ENCODE data around the gene BCR. TPM values are rescaled to one million over a fixed set of nuclear protein-coding genes. Genes with fewer than 3 reads are reported as not detected.

The BCR gene
- total and polyA plus RNA-seq, 2 of the 13 experiments (the other 11 are each of a cell fraction or from before 2014, with no cell fraction given) = 19.9 to 33.6 TPM

DNA sequence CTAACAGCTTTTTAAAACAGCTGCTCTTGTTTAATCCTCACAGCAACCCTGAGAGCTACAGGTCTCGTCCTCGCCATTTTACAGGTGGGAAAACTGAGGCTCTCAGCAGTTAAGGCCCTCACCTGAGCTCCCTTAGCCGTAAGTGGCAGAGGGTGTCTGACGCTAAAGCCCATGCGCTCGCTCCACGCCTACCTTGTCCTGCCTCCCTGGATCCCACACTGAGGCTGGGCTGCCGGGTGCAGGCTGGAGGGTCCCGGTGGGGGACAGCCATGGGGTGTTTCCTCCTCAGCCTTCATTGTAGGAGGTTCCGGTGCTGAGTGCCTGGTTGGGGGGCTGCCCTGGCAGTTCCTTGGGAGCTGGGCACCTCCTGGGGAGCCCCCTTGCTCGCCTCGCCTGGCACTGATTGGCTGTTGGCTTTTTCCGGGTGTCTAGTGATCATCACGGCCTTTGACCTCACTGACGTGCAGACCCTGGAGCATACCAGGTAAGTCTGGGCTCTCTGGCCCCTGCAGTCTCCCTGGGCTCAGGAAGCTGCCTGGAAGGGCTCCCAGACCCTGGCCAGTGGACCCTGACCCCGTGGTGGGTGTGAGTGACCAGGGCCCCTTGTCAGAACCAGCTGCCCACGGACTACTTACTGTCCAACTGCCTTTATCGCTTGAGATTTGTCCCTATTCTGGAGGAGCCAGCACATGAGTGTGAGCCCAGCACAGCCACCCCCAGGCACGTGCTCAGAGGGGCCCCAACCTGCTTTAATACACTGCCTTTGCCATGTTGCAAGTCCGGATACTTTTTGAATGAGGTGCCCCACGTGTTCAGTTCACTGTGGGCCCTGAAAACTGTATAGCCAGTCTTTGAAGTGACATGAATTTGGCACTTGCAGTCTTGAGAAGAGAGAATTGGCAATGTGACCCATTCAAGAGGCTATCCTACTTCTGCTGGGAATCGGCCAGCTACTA, 22.5 kb upstream of the BCR start (continued):
- no peak for TF ChIP-seq STAT5B (CRISPR knock-in tag; IDR thresholded peaks at IDR 0.05)
- TF ChIP-seq THAP9 (CRISPR knock-in tag; IDR thresholded peaks at IDR 0.05; ENCODE audit: borderline replicate concordance) = no peak
- TF ChIP-seq, protein P1, sequence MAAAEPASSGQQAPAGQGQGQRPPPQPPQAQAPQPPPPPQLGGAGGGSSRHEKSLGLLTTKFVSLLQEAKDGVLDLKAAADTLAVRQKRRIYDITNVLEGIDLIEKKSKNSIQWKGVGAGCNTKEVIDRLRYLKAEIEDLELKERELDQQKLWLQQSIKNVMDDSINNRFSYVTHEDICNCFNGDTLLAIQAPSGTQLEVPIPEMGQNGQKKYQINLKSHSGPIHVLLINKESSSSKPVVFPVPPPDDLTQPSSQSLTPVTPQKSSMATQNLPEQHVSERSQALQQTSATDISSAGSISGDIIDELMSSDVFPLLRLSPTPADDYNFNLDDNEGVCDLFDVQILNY (CRISPR knock-in tag; conservative IDR thresholded peaks at IDR 0.05) = no peak
- no peak for TF ChIP-seq BRD4 (CRISPR knock-in tag; IDR thresholded peaks at IDR 0.05)
- no peak for TF ChIP-seq TCF7 (IDR thresholded peaks at IDR 0.05; ENCODE audit: low read depth)
- TF ChIP-seq ZMYM3 (CRISPR knock-in tag; IDR thresholded peaks at IDR 0.05) = peak; percentile 96
- TF ChIP-seq TFE3 (CRISPR knock-in tag; IDR thresholded peaks at IDR 0.05) = 0 out of 2 replicates have a peak, but pooled peaks have one; percentile 22
- TF ChIP-seq, protein P2, sequence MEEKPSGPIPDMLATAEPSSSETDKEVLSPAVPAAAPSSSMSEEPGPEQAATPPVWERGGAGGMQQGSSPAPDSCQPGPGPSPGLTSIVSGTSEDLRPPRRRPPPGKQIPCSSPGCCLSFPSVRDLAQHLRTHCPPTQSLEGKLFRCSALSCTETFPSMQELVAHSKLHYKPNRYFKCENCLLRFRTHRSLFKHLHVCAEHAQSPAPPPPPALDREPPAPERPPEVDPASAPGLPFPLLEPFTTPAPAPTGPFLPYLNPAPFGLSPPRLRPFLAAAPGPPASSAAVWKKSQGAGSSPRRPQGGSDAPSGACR (CRISPR knock-in tag; IDR thresholded peaks at IDR 0.05) = peak; percentile 26; the same call in 1 of the 2 replicates
- TF ChIP-seq CEBPB (IDR thresholded peaks at IDR 0.05; ENCODE audit: borderline replicate concordance, low read depth, low read length) = no peak
- peak; percentile 78 for TF ChIP-seq PAXIP1 (CRISPR knock-in tag; conservative IDR thresholded peaks at IDR 0.05)
- no peak for TF ChIP-seq ZNF260 (CRISPR knock-in tag; IDR thresholded peaks at IDR 0.05; ENCODE audit: borderline replicate concordance, low read depth)
- TF ChIP-seq MXD1 (CRISPR knock-in tag; IDR thresholded peaks at IDR 0.05) = peak; percentile 18; the same call in 1 of the 2 replicates
- TF ChIP-seq KAT8 (CRISPR knock-in tag; IDR thresholded peaks at IDR 0.05) = no peak
- TF ChIP-seq ZNF546 (CRISPR knock-in tag; conservative IDR thresholded peaks at IDR 0.05) = no peak
